K562 (cell line): ENCODE measurements around the gene PSMB11. TPM values are rescaled to one million over a fixed set of nuclear protein-coding genes. Genes with fewer than 3 reads are reported as not detected.

Experiments used
- ARID2 ChIP-seq: fragments of 450-650 bp; IDR thresholded peaks from 2 replicates; pipeline ENCODE4 v1.6.1; 2017; ENCODE audit warnings: antibody characterized with exemption, mild to moderate bottlenecking
- ATF7 ChIP-seq: fragments of 450-650 bp; IDR thresholded peaks from 2 replicates; pipeline ENCODE4 v1.7.1; 2014; ENCODE audit warnings: mild to moderate bottlenecking, moderate library complexity
- BRD9 ChIP-seq: fragments of 450-650 bp; IDR thresholded peaks from 2 replicates; pipeline ENCODE4 v1.6.1; 2018; ENCODE audit warnings: low read depth; ENCODE audit not compliant: partially characterized antibody
- CC2D1A ChIP-seq: fragments of 450-650 bp; IDR thresholded peaks from 2 replicates; pipeline ENCODE4 v1.6.1; 2017; ENCODE audit warnings: mild to moderate bottlenecking
- CCAR2 ChIP-seq: fragments of 200-400 bp; formaldehyde crosslinking; IDR thresholded peaks from 2 replicates; pipeline ENCODE4 v1.6.1; 2017; ENCODE audit warnings: mild to moderate bottlenecking, low read depth, low read length
- MYNN ChIP-seq, 2 experiments: sonication (generic); formaldehyde crosslinking in 1 of 2; IDR thresholded peaks; 2 replicates each; pipeline versions ENCODE4 v1.5.0 to v1.6.1; 2016 to 2020; ENCODE audit warnings: antibody characterized with exemption in 1 of 2, missing genetic modification reagents in 1 of 2
- NCOA4 ChIP-seq: fragments of 450-650 bp; IDR thresholded peaks from 2 replicates; pipeline ENCODE4 v1.6.1; 2018; ENCODE audit warnings: mild to moderate bottlenecking; ENCODE audit not compliant: partially characterized antibody
- NR2C2 ChIP-seq, 2 experiments: fragments of 200-800 bp in 1 of 2; sonication (Bioruptor generic) in 1 of 2; sonication (generic) in 1 of 2; formaldehyde crosslinking in 1 of 2; IDR thresholded peaks; 2 replicates each; pipeline versions ENCODE4 v1.6.1 to v1.8.0; 2016 to 2022; ENCODE audit warnings: mild to moderate bottlenecking in 1 of 2, missing compliant biosample characterization in 1 of 2, missing genetic modification characterization in 1 of 2, missing genetic modification reagents in 1 of 2
- PHB2 ChIP-seq: fragments of 450-650 bp; IDR thresholded peaks from 2 replicates; pipeline ENCODE4 v1.6.1; 2017; ENCODE audit warnings: low read depth
- POLR2H ChIP-seq: IDR thresholded peaks from 2 replicates; pipeline ENCODE4 v1.6.1; 2016; ENCODE audit warnings: missing genetic modification characterization, low read depth, mild to moderate bottlenecking, control low read depth, missing compliant biosample characterization, moderate library complexity
- SLC30A9 ChIP-seq: fragments of 250-450 bp; sonication (Bioruptor Pico); IDR thresholded peaks from 2 replicates; pipeline ENCODE4 v1.8.0; 2022; ENCODE audit warnings: mild to moderate bottlenecking, moderate library complexity
- TEAD4 ChIP-seq, 2 experiments: sonication (generic) in 1 of 2; formaldehyde crosslinking in 1 of 2; IDR thresholded peaks; 2 replicates each; pipeline versions ENCODE4 v1.6.1 to v1.8.0; 2012 to 2022; ENCODE audit warnings: borderline replicate concordance in 1 of 2, inconsistent platforms in 1 of 2, low read length in 1 of 2, mild to moderate bottlenecking in 1 of 2, missing genetic modification reagents in 1 of 2
- THRA ChIP-seq: fragments of 450-650 bp; IDR thresholded peaks from 2 replicates; pipeline ENCODE4 v1.6.1; 2017; ENCODE audit warnings: mild to moderate bottlenecking, moderate library complexity
- THRB ChIP-seq: fragments of 450-650 bp; formaldehyde crosslinking; conservative IDR thresholded peaks from 2 replicates; pipeline ENCODE4 v1.4.0; 2022; ENCODE audit warnings: mild to moderate bottlenecking, missing genetic modification characterization
- ZBTB5 ChIP-seq: fragments of 450-650 bp; IDR thresholded peaks from 2 replicates; pipeline ENCODE4 v1.6.1; 2017; ENCODE audit warnings: antibody characterized with exemption
- ZNF124 ChIP-seq: sonication (generic); formaldehyde crosslinking; IDR thresholded peaks from 2 replicates; pipeline ENCODE4 v1.8.1; 2022; ENCODE audit warnings: missing genetic modification reagents
- ZNF143 ChIP-seq: sonication (generic); formaldehyde crosslinking; IDR thresholded peaks from 2 replicates; pipeline ENCODE4 v1.9.0; 2022; ENCODE audit warnings: mild to moderate bottlenecking, missing genetic modification reagents
- ZNF277 ChIP-seq: fragments of 250-450 bp; sonication (Bioruptor Pico); IDR thresholded peaks from 2 replicates; pipeline ENCODE4 v1.8.0; 2022; ENCODE audit warnings: inconsistent platforms, mild to moderate bottlenecking, moderate library complexity, borderline replicate concordance
- ZNF395 ChIP-seq: fragments of 200-800 bp; sonication (Bioruptor generic); IDR thresholded peaks from 2 replicates; pipeline ENCODE4 v1.6.1; 2017; ENCODE audit warnings: missing genetic modification characterization, missing compliant biosample characterization
- polyA plus RNA-seq, 8 experiments: library from polyadenylated mRNA; depleted of rRNA in 4 of 8; stranded (reverse) in 5 of 8; unstranded in 3 of 8; fragments of >200 nt; fragmentation: Nextera tagmentation in 2 of 8; fragmentation: Illumina TruSeq in 1 of 8; extraction: Ambion mirVana in 2 of 8; extraction: Trizol in 1 of 8; gene quantifications; 2 replicates each; pipeline versions ENCODE4 v1.2.1 to v1.2.3, GENCODE V29; 2011 to 2014; ENCODE audit warnings: inconsistent platforms in 1 of 8, missing spikeins in 1 of 8
- total RNA-seq, 7 experiments: library from RNA; depleted of rRNA in 6 of 7; stranded (reverse); fragments of >200 nt in 6 of 7; fragmentation: Illumina TruSeq in 2 of 7; extraction: Trizol in 2 of 7; gene quantifications; 2 replicates each; pipeline versions ENCODE4 v1.2.1 to v1.2.3, GENCODE V29; 2011 to 2021; ENCODE audit warnings: low replicate concordance in 1 of 7

PSMB11 gene
- total and polyA plus RNA-seq, 9 of the 15 experiments (the other 6 are each of a cell fraction or from before 2014, with no cell fraction given), result not detected

- TF ChIP-seq THRB (CRISPR knock-in tag), result no peak
- no peak for TF ChIP-seq NR2C2 (CRISPR knock-in tag; IDR thresholded peaks at IDR 0.05)
- TF ChIP-seq NR2C2 (tag; IDR thresholded peaks at IDR 0.05), result peak; percentile 97
- peak; percentile 24 for TF ChIP-seq BRD9
- no peak for TF ChIP-seq ZNF124 (CRISPR knock-in tag)
- TF ChIP-seq PHB2, result no peak
- TF ChIP-seq TEAD4 (IDR thresholded peaks at IDR 0.05; ENCODE audit: low read length), result peak; percentile 23; the same call in 1 of the 2 replicates
- no peak for TF ChIP-seq TEAD4 (CRISPR knock-in tag; IDR thresholded peaks at IDR 0.05; ENCODE audit: borderline replicate concordance)
- peak; percentile 74 for TF ChIP-seq POLR2H (tag)
- TF ChIP-seq ZNF395 (CRISPR knock-in tag), result peak; percentile 77; the same call in 1 of the 2 replicates
- no peak for TF ChIP-seq ZNF143 (CRISPR knock-in tag)
- no peak for TF ChIP-seq ARID2
- no peak for TF ChIP-seq CC2D1A
- TF ChIP-seq CCAR2, result no peak
- TF ChIP-seq ZNF277, result no peak
- no peak for TF ChIP-seq THRA
- no peak for TF ChIP-seq SLC30A9 (CRISPR knock-in tag)
- peak; percentile 48; the same call in 1 of the 2 replicates for TF ChIP-seq MYNN (IDR thresholded peaks at IDR 0.05)
- no peak for TF ChIP-seq MYNN (CRISPR knock-in tag; IDR thresholded peaks at IDR 0.05)
- peak; percentile 75; the same call in 1 of the 2 replicates for TF ChIP-seq ATF7
- TF ChIP-seq NCOA4, result no peak
- TF ChIP-seq ZBTB5, result no peak
These were observed 7.3 kb upstream of the PSMB11 start, which contains the start of gene PSMB5 (continued) for GRCh38 chr14:23034498-23035302.
